Measurements from ENCODE around the gene FAM180A. TPM values are rescaled to one million over a fixed set of nuclear protein-coding genes. Genes with fewer than 3 reads are reported as not detected.

FAM180A gene
- total RNA-seq, 3 donors from 2014 or later (not counting 1 experiment from before 2014, with no cell fraction given), result not detected

GRCh38 chr7:135713836-135714470 lies 34.7 kb downstream of the FAM180A start:
- H3K4me1 Mint-ChIP-seq, result no peaks in the 10 kb centered on the region
- Histone ChIP-seq H3K4me3 (ENCODE audit: low read length) (no peak overlapping the region), H3K9me3 (ENCODE audit: control insufficient read depth, insufficient read depth, low read length) (no peaks in the 10 kb centered on the region), H3K27ac (ENCODE audit: low read length) (no peak overlapping the region), H3K36me3 (ENCODE audit: control insufficient read depth, insufficient read depth, low read length) (no peaks in the 10 kb centered on the region), H3K4me1 (ENCODE audit: control insufficient read depth, insufficient read depth, low read length) (no peaks in the 10 kb centered on the region), H3K27me3 (ENCODE audit: control insufficient read depth, insufficient read depth, low read length) (no peaks in the 10 kb centered on the region)
- H3K9me3 Mint-ChIP-seq, result no peaks in the 10 kb centered on the region
- peaks cover 0 to 4% of the 10 kb centered on the region in 2 donors for H3K27me3 Mint-ChIP-seq (ENCODE audit: low read depth in 2 of 2)
- ATAC-seq (no peak), DNase-seq (no peak)
- H3K4me3 Mint-ChIP-seq, result no peak overlapping the region
- intact Hi-C loops (cut with micrococcal nuclease), result no loop called here
- WGBS (ENCODE audit: insufficient coverage), result 88% methylated on average over 4 of the region's 4 CpGs
- H3K27ac Mint-ChIP-seq, result no peak overlapping the region
- no peak for TF ChIP-seq CTCF (IDR thresholded peaks at IDR 0.05)
- H3K36me3 Mint-ChIP-seq, result no peaks in the 10 kb centered on the region

DNA sequence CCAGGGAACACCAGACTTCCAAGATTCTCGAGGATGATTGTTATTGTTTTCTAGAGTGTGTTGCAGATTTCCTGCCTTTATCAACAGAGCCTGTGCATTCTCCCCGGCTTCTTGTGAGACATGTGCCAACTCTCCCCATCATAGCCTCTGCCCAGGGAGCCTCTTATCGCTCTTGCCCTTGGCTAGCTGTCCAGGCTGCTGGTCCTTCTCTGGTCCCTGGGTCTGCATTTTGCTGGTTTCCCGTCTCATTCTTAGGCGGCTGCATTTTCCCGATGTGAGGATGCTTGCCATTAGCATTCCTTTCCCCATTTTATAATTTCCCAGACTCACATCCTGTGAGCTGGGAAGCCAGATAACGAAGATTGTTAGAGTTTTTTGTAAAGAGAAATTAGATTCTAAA lies 35.8 kb downstream of the FAM180A start:
- ATAC-seq (no peak), DNase-seq (no peak)
- intact Hi-C loops (cut with micrococcal nuclease), result no loop called here
- Mint-ChIP-seq H3K27ac (no peak overlapping the region), H3K36me3 (no peaks in the 10 kb centered on the region), H3K27me3 (ENCODE audit: low read depth in 2 of 2) (no peaks in the 10 kb centered on the region), H3K4me3 (no peak overlapping the region), H3K9me3 (no peaks in the 10 kb centered on the region), H3K4me1 (no peaks in the 10 kb centered on the region)
- Histone ChIP-seq H3K4me3 (ENCODE audit: low read length) (no peak overlapping the region), H3K36me3 (ENCODE audit: control insufficient read depth, insufficient read depth, low read length) (no peaks in the 10 kb centered on the region), H3K27me3 (ENCODE audit: control insufficient read depth, insufficient read depth, low read length) (no peaks in the 10 kb centered on the region), H3K4me1 (ENCODE audit: control insufficient read depth, insufficient read depth, low read length) (no peaks in the 10 kb centered on the region), H3K27ac (ENCODE audit: low read length) (no peak overlapping the region), H3K9me3 (ENCODE audit: control insufficient read depth, insufficient read depth, low read length) (no peaks in the 10 kb centered on the region)
- 81% methylated on average over 6 of the region's 7 CpGs for WGBS (ENCODE audit: insufficient coverage)
- TF ChIP-seq CTCF (IDR thresholded peaks at IDR 0.05), result no peak

- H3K4me3 Mint-ChIP-seq, result no peak overlapping the region
- TF ChIP-seq CTCF (IDR thresholded peaks at IDR 0.05), result no peak
- no peaks in the 10 kb centered on the region for H3K36me3 Mint-ChIP-seq
- no peak overlapping the region for H3K4me3 ChIP-seq (ENCODE audit: low read length)
- H3K27ac ChIP-seq (ENCODE audit: low read length), result no peak overlapping the region
- H3K27me3 ChIP-seq (ENCODE audit: control insufficient read depth, insufficient read depth, low read length), result no peaks in the 10 kb centered on the region
- H3K27ac Mint-ChIP-seq, result no peak overlapping the region
- intact Hi-C loops (cut with micrococcal nuclease), result no loop called here
- H3K4me1 ChIP-seq (ENCODE audit: control insufficient read depth, insufficient read depth, low read length), result no peaks in the 10 kb centered on the region
- no peaks in the 10 kb centered on the region for H3K36me3 ChIP-seq (ENCODE audit: control insufficient read depth, insufficient read depth, low read length)
- H3K4me1 Mint-ChIP-seq, result no peaks in the 10 kb centered on the region
- H3K9me3 Mint-ChIP-seq, result no peaks in the 10 kb centered on the region
- no peak for ATAC-seq
- no peaks in the 10 kb centered on the region for H3K27me3 Mint-ChIP-seq (ENCODE audit: low read depth in 2 of 2)
- no peaks in the 10 kb centered on the region for H3K9me3 ChIP-seq (ENCODE audit: control insufficient read depth, insufficient read depth, low read length)
- DNase-seq, result no peak
- 89% methylated on average over 4 of the region's 4 CpGs for WGBS (ENCODE audit: insufficient coverage)
Observed at GRCh38 chr7:135712182-135712782, 36.3 kb downstream of the FAM180A start.

DNA sequence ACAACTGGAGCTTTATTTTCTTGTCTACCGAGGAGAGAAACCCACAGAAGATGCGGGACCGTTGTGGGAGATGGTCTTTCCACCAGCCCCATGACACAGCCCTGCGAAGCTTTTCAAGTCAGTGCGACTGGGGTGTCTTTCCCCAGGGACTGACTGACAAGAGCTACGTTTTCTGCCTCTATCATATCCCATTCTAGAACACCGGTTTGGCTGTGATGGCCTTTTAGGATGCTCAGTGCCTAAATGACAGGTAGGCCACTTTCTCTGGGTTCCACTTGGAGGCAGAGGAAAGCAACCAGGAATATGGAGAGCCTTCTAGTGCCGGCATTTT lies 37.5 kb downstream of the FAM180A start:
- TF ChIP-seq CTCF (IDR thresholded peaks at IDR 0.05), result peak; percentile 16
- H3K27me3 ChIP-seq (ENCODE audit: control insufficient read depth, insufficient read depth, low read length), result no peaks in the 10 kb centered on the region
- Mint-ChIP-seq H3K9me3 (no peaks in the 10 kb centered on the region), H3K4me1 (no peaks in the 10 kb centered on the region), H3K27me3 (ENCODE audit: low read depth in 2 of 2) (no peaks in the 10 kb centered on the region), H3K27ac (no peak overlapping the region), H3K36me3 (no peaks in the 10 kb centered on the region), H3K4me3 (no peak overlapping the region)
- intact Hi-C loops (cut with micrococcal nuclease), result no loop called here
- H3K27ac ChIP-seq (ENCODE audit: low read length), result no peak overlapping the region
- no peaks in the 10 kb centered on the region for H3K9me3 ChIP-seq (ENCODE audit: control insufficient read depth, insufficient read depth, low read length)
- H3K4me3 ChIP-seq (ENCODE audit: low read length), result no peak overlapping the region
- DNase-seq (no peak), ATAC-seq (no peak)
- no peaks in the 10 kb centered on the region for H3K36me3 ChIP-seq (ENCODE audit: control insufficient read depth, insufficient read depth, low read length)
- 60% methylated on average over 8 of the region's 8 CpGs for WGBS (ENCODE audit: insufficient coverage)
- H3K4me1 ChIP-seq (ENCODE audit: control insufficient read depth, insufficient read depth, low read length), result no peaks in the 10 kb centered on the region
